NCI-H146 treated with DMSO at 0.1 percent for 48 hours (cell line): ENCODE measurements around the gene PAXIP1.
"Not testable (repeated sequence)": the region's sequence is repeated elsewhere in the genome, so short reads cannot be mapped to it uniquely, and the experiment has no call there.

ENCODE experiments used
- DNase-seq: peaks from one replicate; lab custom pipeline; 2025; ENCODE audit not compliant: unreplicated experiment; lab: John Stamatoyannopoulos, UW

PAXIP1 gene

GRCh38 chr7:154950960-154951359, 52.0 kb downstream of the PAXIP1 start:
- DNase-seq, result no peak

- no peak for DNase-seq
These were observed 55.3 kb downstream of the PAXIP1 start for GRCh38 chr7:154947604-154948003.

GRCh38 chr7:154946166-154946565, 56.8 kb downstream of the PAXIP1 start:
- no peak for DNase-seq

GRCh38 chr7:154943906-154944305, 59.0 kb downstream of the PAXIP1 start:
- no peak for DNase-seq

- DNase-seq, result no peak
These were observed 60.2 kb downstream of the PAXIP1 start for GRCh38 chr7:154942691-154943090.

GRCh38 chr7:154937837-154938236, 65.1 kb downstream of the PAXIP1 start:
- no peak for DNase-seq

- not testable (repeated sequence) for DNase-seq
These were observed 68.5 kb downstream of the PAXIP1 start for GRCh38 chr7:154934353-154934952.

GRCh38 chr7:154931906-154932305, 71.0 kb downstream of the PAXIP1 start:
- DNase-seq, result no peak

- no peak for DNase-seq
These were observed 73.8 kb downstream of the PAXIP1 start for GRCh38 chr7:154929006-154929726.

GRCh38 chr7:154928136-154929005, 74.6 kb downstream of the PAXIP1 start:
- peak; percentile 39 for DNase-seq

GRCh38 chr7:154927624-154928125, 75.2 kb downstream of the PAXIP1 start:
- DNase-seq, result peak; percentile 78

GRCh38 chr7:154922472-154922871, 80.5 kb downstream of the PAXIP1 start:
- DNase-seq, result not testable (repeated sequence)

GRCh38 chr7:154919344-154920225, 83.3 kb downstream of the PAXIP1 start:
- DNase-seq, result no peak

GRCh38 chr7:154918741-154919140, 84.2 kb downstream of the PAXIP1 start:
- no peak for DNase-seq

GRCh38 chr7:154918266-154918665, 84.7 kb downstream of the PAXIP1 start:
- no peak for DNase-seq

GRCh38 chr7:154917808-154918160, 85.1 kb downstream of the PAXIP1 start:
- DNase-seq, result no peak

- DNase-seq, result peak; percentile 56
These were observed 85.8 kb downstream of the PAXIP1 start for GRCh38 chr7:154916856-154917807.

GRCh38 chr7:154916381-154916780, 86.5 kb downstream of the PAXIP1 start:
- no peak for DNase-seq

GRCh38 chr7:154915600-154915999, 87.3 kb downstream of the PAXIP1 start:
- DNase-seq, result no peak

- no peak for DNase-seq
These were observed 87.9 kb downstream of the PAXIP1 start for GRCh38 chr7:154914996-154915380.
